ENCODE results near the gene PKP3.
"Not testable (repeated sequence)": the region's sequence is repeated elsewhere in the genome, so short reads cannot be mapped to it uniquely, and the experiment has no call there.

Gene PKP3

DNA sequence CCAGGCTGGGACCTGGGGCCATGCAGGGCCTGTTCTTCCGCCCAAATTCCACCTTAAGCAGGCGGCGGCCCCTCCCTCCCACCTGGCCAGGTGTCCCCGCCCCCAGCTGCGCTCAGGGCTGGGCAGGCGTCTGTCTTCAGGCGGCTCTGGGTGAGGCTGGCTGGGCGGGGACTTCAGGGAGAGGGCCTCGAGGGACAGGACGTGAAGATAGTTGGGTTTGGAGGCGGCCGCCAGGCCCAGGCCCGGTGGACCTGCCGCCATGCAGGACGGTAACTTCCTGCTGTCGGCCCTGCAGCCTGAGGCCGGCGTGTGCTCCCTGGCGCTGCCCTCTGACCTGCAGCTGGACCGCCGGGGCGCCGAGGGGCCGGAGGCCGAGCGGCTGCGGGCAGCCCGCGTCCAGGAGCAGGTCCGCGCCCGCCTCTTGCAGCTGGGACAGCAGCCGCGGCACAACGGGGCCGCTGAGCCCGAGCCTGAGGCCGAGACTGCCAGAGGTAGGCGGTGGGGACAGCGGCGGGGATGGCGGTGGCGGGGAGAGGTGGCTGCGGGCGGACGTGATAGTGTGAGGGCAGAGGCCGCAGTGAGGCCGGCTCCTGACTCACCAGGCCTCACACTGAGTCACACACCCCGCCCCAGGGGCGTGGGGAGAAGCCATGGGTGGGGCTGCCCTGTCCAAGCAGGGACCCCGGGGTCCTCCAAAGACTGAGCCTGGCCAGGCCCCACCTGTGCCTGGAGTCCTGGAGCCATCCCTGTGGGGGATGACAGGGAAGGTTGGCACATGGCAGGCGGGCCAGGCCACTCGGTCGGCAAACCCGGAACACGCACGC is at the start of gene PKP3:
Gene PKP3 (plus strand): TSS at position 176 of the 824 bp plus-strand sequence. CDS start 84 bp downstream, at position 260.
- DNase-seq = no peak

DNA sequence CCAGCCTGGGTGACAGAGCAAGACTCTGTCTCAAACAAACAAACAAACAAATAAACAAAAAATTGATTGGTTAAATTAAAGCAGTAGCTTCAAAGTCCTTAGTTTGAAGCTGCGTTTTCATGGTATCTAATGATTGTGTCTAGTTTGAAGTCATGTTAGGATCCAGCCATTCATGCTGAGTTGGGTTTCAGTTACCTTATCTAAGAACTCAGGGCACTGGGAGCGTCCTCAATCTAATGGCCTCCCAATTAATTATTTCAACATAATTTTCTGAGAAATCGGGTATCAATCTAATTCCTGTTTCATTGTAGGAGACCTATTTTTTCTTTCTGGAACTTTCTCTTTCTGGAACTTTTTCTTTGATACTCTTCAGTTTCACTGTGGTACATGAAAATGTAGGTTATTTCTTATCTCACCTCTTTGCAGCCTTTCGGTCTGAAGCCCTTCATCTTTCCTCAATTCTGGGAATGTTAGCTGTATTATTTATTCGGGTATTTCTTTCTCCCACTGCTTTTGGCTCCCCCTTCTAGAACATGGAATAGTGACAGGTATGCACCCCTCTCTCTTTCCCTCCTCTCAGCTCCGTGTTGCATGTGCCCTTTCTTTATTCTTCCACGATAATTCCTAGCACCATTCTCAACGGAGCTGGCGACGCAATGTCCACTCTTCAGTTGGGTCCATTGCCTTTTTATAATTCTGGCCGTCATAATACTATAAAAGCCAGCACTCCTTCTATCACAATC is 49.0 kb upstream of the PKP3 start:
- DNase-seq = no peak

GRCh38 chr11:346529-346928 is 47.5 kb upstream of the PKP3 start:
- DNase-seq = no peak

- DNase-seq = not testable (repeated sequence)
Observed at GRCh38 chr11:349270-349954, 44.6 kb upstream of the PKP3 start.

DNA sequence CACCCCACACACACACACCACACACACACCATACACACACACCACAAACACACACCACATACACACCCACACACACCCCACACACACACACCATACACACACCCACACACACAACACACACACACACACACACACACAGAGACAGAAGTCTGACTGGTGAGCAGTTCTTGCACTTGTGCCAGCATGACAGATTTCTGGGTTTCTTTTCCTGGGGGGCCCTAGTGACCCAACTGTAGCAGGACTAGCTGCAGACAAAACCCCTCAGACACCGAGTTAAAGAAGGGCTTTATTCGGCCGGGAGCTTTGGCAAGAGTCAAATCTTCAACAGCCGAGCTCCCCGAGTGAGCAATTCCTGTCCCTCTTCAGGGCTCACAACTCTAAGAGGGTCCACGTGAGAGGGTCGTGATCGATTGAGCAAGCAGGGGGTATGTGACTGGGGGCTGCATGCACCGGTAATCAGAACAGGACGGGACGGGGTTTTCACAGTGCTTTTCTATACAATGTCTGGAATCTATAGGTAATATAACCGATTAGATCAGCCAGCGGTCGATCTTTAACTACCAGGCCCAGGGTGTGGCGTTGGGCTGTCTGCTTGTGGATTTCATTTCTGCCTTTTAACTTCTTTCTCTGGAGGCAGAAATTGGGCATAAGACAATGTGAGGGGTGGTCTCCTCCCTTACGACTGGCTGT is 43.8 kb upstream of the PKP3 start:
- not testable (repeated sequence) for DNase-seq

- DNase-seq = no peak
Observed at GRCh38 chr11:350723-351255, 43.2 kb upstream of the PKP3 start.

GRCh38 chr11:351411-351810 is 42.6 kb upstream of the PKP3 start:
- DNase-seq = no peak

- DNase-seq = no peak
Observed at GRCh38 chr11:352456-353031, 41.5 kb upstream of the PKP3 start.

DNA sequence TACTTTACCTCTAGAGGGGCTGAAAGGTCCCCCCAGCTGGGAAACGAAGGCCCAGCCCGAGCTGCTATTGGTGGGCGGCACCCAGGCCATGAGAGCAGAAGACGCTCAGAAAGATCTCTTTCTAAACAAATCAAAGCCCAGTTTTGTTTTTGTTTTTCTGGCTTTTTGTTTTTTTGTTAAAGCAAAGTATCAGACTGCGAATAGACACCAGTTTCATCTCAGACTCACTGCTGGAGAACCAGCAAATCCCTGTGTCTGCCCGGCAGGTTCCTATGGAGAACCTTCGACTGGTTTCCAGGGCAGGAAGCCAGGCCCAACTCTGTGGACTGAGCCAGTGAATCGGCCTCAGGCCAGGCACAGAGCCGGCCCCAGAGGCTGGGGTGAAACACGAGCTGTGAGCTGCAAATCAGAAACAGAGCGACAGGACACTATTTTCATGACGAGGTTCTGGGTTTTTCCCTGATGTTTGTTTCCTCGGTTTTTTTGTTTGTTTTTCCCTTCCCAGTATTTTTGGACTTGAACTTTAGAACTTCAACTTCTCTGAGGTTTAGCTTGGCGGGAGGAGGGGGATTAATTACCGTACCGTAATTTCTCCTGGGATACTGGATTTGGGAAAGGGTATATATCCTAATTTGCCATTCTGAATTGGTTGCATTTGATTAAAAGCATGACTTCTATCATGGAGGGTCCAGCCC is 40.7 kb upstream of the PKP3 start:
- no peak for DNase-seq

DNA sequence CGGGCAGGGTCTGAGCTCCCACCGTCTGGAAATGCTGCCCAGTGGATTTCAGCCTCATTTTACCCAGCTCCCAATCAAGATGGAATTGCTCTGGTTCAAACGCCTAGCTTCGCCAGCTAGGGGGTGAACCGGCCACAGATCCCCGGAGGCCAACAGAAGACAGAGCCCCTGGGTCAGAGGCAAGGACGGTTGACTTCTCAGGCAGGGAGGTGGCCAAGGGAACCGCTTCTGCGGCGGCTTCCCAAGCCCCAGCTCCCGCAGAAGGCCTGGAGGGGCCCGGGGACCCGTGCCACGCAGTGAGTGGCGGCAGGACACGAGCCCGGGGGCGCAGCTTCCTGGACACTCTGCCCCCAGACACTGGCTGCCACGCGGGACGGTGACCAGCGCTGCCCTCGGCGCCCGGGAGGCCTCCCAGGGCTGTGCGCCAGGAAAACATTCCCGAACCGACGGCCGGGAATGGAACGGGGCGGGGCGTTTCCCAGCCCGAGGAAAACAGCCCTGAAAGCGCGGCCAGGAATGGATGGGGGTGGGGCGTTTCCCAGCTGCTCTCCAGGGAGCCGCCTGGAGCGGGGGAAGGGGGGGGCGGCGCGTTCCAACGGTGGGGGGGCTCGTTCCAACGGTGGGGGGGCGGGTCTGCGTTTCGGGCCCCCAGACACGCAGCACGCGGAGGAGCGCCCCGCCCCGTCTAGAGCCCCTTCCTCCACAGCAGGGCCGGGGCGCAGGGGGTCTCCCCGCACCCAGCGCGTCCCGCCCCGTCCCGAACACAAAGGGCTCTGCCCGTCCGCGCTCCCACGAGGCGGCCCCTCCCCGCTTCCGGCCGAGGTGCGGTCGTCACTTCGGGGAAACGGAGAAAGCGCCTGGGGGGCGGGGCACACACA is 38.2 kb upstream of the PKP3 start:
- DNase-seq = peak; percentile 72

DNA sequence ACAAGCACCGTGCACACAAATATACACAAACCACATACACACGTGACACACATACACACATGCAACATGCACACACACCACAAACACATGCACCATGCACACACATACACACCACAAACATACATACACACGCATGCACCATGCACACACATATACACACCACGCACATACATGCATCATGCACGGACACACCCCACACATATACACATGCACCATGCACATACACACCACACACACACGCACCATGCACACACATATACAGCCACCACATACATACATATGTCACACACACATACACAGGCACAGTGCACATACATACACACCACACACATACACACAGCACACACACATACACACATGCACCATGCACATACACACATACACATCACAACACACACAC is 37.4 kb upstream of the PKP3 start:
- DNase-seq = no peak

- DNase-seq = no peak
Observed at GRCh38 chr11:357582-357981, 36.4 kb upstream of the PKP3 start.

DNA sequence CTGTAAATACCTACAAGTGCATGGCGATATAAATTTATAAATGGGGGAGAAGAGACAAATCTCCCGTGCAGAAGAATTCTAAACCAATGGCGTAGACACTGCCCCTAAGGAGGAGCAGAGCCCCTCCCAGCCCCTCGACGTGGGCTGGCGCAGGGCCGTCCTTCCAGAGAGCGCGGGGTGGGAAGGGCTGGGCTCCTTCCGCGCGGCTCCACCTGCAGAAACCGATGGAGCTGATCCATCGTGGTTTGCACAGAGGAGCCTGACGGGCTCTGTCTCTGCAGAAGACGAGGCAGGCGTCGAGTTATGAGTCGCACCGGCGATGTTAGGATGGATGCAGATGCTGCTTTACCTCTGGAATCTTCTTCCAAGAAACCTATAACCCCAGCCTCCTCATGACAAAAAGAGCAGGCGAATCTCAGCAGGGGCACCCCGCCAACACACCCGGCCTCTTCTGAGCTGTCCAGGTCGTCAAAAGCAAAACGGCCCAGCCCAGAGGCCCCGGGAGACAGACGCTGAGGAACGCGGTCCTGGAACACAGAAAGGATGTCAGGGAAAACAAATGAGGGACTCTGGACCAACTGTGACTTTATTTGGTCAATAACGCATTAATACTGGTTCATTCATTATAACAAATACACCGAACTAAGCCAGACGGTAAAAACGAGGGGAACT is 35.7 kb upstream of the PKP3 start:
- no peak for DNase-seq

DNA sequence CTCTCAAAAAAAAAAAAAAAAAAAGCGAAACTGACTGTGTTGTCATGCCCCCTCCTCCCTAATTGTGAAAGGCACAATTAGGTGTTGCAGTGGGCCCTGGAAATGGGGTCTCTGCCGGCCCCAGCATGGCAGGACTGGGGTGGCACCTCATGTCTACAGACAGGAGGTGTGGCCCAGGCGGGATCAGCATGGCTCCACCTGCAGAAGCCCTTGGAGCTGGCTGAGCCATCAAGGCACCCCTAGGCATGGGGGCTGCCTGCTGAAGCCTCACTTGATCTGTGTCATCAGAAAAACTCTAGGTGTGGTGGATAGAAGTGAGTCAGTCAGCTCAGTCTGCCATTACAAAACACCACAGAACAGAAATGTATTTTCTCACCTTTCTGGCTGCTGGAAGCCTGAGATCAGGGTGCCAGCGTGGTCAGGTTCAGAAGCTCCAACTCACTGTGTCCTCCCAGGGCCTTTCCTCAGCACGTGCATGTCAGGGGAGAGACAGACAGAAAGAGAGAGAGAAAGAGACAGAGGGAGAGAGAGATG is 34.8 kb upstream of the PKP3 start:
- DNase-seq = no peak

DNA sequence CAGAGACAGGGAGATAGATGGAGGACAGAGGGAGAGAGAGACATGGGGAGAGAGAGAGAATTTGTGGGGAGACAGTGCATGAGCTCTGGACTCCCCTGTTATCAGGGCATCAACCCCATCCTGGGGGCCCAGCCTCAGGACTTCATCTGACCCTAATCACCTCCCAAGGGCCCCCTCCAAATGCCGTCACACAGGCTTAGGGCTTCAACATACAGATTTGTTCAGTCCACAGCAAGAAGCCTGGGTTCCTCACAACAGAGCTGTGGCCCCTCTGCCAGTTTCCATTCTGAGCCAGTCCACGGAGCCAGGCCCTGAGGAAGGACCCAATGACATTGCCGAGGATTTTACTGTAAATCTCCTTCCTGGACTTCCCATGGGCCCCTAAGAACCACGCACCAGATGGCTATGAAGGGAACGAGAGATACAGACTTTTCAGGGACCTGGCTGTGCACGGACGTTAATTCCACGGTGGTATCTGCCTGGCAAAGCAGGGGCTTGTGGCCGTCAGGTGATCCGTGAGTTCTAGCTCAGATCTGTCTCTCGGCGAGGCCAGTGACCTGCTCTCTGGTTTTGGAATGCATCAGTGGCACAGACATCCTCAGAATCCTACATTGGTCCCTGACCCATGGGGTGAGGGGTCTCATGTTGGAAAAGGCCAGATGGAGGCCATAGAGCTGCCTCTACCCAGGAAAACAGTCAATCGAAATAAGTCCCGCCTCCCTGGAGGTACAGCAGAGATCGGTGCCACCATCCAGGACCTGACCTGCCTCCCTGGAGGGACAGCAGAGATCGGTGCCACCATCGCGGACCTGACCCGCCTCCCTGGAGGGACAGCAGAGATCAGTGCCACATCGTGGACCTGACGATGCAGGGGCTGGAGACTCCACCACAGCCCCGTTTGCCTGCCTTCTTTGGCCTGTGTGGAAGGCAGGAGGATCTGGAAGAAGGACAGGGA is 33.4 kb upstream of the PKP3 start:
- no peak for DNase-seq

GRCh38 chr11:362642-363442 is 31.2 kb upstream of the PKP3 start:
- DNase-seq = no peak

DNA sequence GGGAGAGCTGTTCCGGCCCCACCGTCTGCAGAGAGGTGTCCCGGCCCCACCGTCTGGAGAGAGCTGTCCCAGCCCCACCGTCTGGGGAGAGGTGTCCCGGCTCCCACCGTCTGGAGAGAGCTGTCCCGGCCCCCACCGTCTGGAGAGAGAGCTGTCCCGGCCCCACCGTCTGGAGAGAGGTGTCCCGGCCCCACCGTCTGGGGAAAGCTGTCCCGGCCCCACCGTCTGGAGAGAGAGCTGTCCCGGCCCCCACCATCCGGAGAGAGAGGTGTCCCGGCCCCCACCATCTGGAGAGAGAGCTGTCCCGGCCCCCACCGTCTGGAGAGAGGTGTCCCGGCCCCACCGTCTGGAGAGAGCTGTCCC is 30.6 kb upstream of the PKP3 start:
- DNase-seq = not testable (repeated sequence)

All from activated effector memory CD4-positive, alpha-beta T cell treated with Interleukin-2 at 50 U/mL for 16 hours (primary cell).